ENCODE measurements around the gene NSDHL.
"Not testable (repeated sequence)": the region's sequence is repeated elsewhere in the genome, so short reads cannot be mapped to it uniquely, and the experiment has no call there.

The NSDHL gene

GRCh38 chrX:152830312-152831305, at the start of gene NSDHL, which contains the start of gene CETN2:
Gene NSDHL (plus strand): TSS chrX:152831063. CDS start chrX:152846325, 15,262 bp downstream.
Gene CETN2 (minus strand): TSS chrX:152830757. CDS start chrX:152830710, 47 bp downstream.
- H3K27ac Mint-ChIP-seq, result peak within 1 kb of the TSS; percentile 94
- peaks cover 29% of the 10 kb centered on the region for H3K36me3 Mint-ChIP-seq (ENCODE audit: low read depth)
- H3K4me3 Mint-ChIP-seq, result peak within 1 kb of the TSS; percentile 88
- peaks cover 21% of the 10 kb centered on the region for H3K4me1 Mint-ChIP-seq (ENCODE audit: low read depth)
- H3K9me3 Mint-ChIP-seq, result no peaks in the 10 kb centered on the region
- DNase-seq, result peak; percentile 93
- peaks cover 8% of the 10 kb centered on the region for H3K27me3 Mint-ChIP-seq

GRCh38 chrX:152787062-152787461, 43.8 kb upstream of the NSDHL start:
- H3K4me1 Mint-ChIP-seq (ENCODE audit: low read depth); H3K27ac Mint-ChIP-seq; H3K36me3 Mint-ChIP-seq (ENCODE audit: low read depth); H3K9me3 Mint-ChIP-seq; H3K27me3 Mint-ChIP-seq; DNase-seq; H3K4me3 Mint-ChIP-seq: not testable (repeated sequence)

GRCh38 chrX:152798945-152799344, 31.9 kb upstream of the NSDHL start:
- Mint-ChIP-seq H3K4me1 (ENCODE audit: low read depth) (no peaks in the 10 kb centered on the region), H3K4me3 (no peak overlapping the region), H3K9me3 (no peaks in the 10 kb centered on the region), H3K27me3 (peaks cover 62% of the 10 kb centered on the region), H3K36me3 (ENCODE audit: low read depth) (no peaks in the 10 kb centered on the region), H3K27ac (no peak overlapping the region)
- DNase-seq, result no peak

GRCh38 chrX:152806035-152806434, 24.8 kb upstream of the NSDHL start:
- Mint-ChIP-seq H3K36me3 (ENCODE audit: low read depth) (no peaks in the 10 kb centered on the region), H3K4me1 (ENCODE audit: low read depth) (peaks cover 7% of the 10 kb centered on the region), H3K9me3 (no peaks in the 10 kb centered on the region), H3K27ac (no peak overlapping the region), H3K27me3 (peaks cover 70% of the 10 kb centered on the region), H3K4me3 (no peak overlapping the region)
- DNase-seq, result no peak

GRCh38 chrX:152810403-152810802, 20.5 kb upstream of the NSDHL start:
- Mint-ChIP-seq H3K36me3 (ENCODE audit: low read depth) (no peaks in the 10 kb centered on the region), H3K27ac (no peak overlapping the region), H3K4me3 (no peak overlapping the region), H3K9me3 (no peaks in the 10 kb centered on the region), H3K27me3 (peaks cover 66% of the 10 kb centered on the region), H3K4me1 (ENCODE audit: low read depth) (peaks cover 8% of the 10 kb centered on the region)
- no peak for DNase-seq

GRCh38 chrX:152813206-152813605, 17.7 kb upstream of the NSDHL start:
- no peak overlapping the region for H3K4me3 Mint-ChIP-seq
- H3K9me3 Mint-ChIP-seq, result no peaks in the 10 kb centered on the region
- peaks cover 1% of the 10 kb centered on the region for H3K4me1 Mint-ChIP-seq (ENCODE audit: low read depth)
- DNase-seq, result no peak
- no peak overlapping the region for H3K27ac Mint-ChIP-seq
- H3K27me3 Mint-ChIP-seq, result peaks cover 64% of the 10 kb centered on the region
- H3K36me3 Mint-ChIP-seq (ENCODE audit: low read depth), result no peaks in the 10 kb centered on the region

GRCh38 chrX:152814048-152814447, 16.8 kb upstream of the NSDHL start:
- H3K4me1 Mint-ChIP-seq (ENCODE audit: low read depth), result peaks cover 1% of the 10 kb centered on the region
- H3K4me3 Mint-ChIP-seq, result no peak overlapping the region
- H3K27me3 Mint-ChIP-seq, result peaks cover 64% of the 10 kb centered on the region
- H3K9me3 Mint-ChIP-seq, result no peaks in the 10 kb centered on the region
- H3K27ac Mint-ChIP-seq, result no peak overlapping the region
- DNase-seq, result no peak
- no peaks in the 10 kb centered on the region for H3K36me3 Mint-ChIP-seq (ENCODE audit: low read depth)

GRCh38 chrX:152817078-152817764, 13.6 kb upstream of the NSDHL start:
- Mint-ChIP-seq H3K27me3 (peaks cover 65% of the 10 kb centered on the region), H3K4me3 (no peak overlapping the region), H3K9me3 (no peaks in the 10 kb centered on the region), H3K27ac (no peak overlapping the region), H3K36me3 (ENCODE audit: low read depth) (no peaks in the 10 kb centered on the region), H3K4me1 (ENCODE audit: low read depth) (peaks cover 1% of the 10 kb centered on the region)
- DNase-seq, result no peak

GRCh38 chrX:152818356-152818755, 12.5 kb upstream of the NSDHL start:
- H3K27me3 Mint-ChIP-seq, result peaks cover 55% of the 10 kb centered on the region
- no peaks in the 10 kb centered on the region for H3K9me3 Mint-ChIP-seq
- H3K4me3 Mint-ChIP-seq, result no peak overlapping the region
- no peak for DNase-seq
- H3K36me3 Mint-ChIP-seq (ENCODE audit: low read depth), result no peaks in the 10 kb centered on the region
- peaks cover 1% of the 10 kb centered on the region for H3K4me1 Mint-ChIP-seq (ENCODE audit: low read depth)
- no peak overlapping the region for H3K27ac Mint-ChIP-seq

GRCh38 chrX:152819266-152819665, 11.6 kb upstream of the NSDHL start:
- DNase-seq, result no peak
- Mint-ChIP-seq H3K4me3 (no peak overlapping the region), H3K36me3 (ENCODE audit: low read depth) (no peaks in the 10 kb centered on the region), H3K9me3 (no peaks in the 10 kb centered on the region), H3K27me3 (peaks cover 50% of the 10 kb centered on the region), H3K27ac (no peak overlapping the region), H3K4me1 (ENCODE audit: low read depth) (no peaks in the 10 kb centered on the region)

- H3K27me3 Mint-ChIP-seq, result peaks cover 47% of the 10 kb centered on the region
- H3K36me3 Mint-ChIP-seq (ENCODE audit: low read depth), result no peaks in the 10 kb centered on the region
- no peak overlapping the region for H3K4me3 Mint-ChIP-seq
- no peaks in the 10 kb centered on the region for H3K4me1 Mint-ChIP-seq (ENCODE audit: low read depth)
- no peak for DNase-seq
- no peak overlapping the region for H3K27ac Mint-ChIP-seq
- H3K9me3 Mint-ChIP-seq, result no peaks in the 10 kb centered on the region
Measured at GRCh38 chrX:152819732-152820131, 11.1 kb upstream of the NSDHL start.

GRCh38 chrX:152821145-152821765, 9.6 kb upstream of the NSDHL start:
- Mint-ChIP-seq H3K4me1 (ENCODE audit: low read depth) (no peaks in the 10 kb centered on the region), H3K36me3 (ENCODE audit: low read depth) (no peaks in the 10 kb centered on the region), H3K27me3 (peaks cover 44% of the 10 kb centered on the region), H3K4me3 (no peak overlapping the region), H3K9me3 (no peaks in the 10 kb centered on the region), H3K27ac (no peak overlapping the region)
- no peak for DNase-seq

- DNase-seq, result no peak
- Mint-ChIP-seq H3K27ac (no peak overlapping the region), H3K27me3 (peaks cover 40% of the 10 kb centered on the region), H3K9me3 (no peaks in the 10 kb centered on the region), H3K4me1 (ENCODE audit: low read depth) (no peaks in the 10 kb centered on the region), H3K36me3 (ENCODE audit: low read depth) (peaks cover 3% of the 10 kb centered on the region), H3K4me3 (no peak overlapping the region)
Measured at GRCh38 chrX:152822383-152823086, 8.3 kb upstream of the NSDHL start.

GRCh38 chrX:152823657-152824056, 7.2 kb upstream of the NSDHL start:
- peaks cover 30% of the 10 kb centered on the region for H3K27me3 Mint-ChIP-seq
- no peaks in the 10 kb centered on the region for H3K9me3 Mint-ChIP-seq
- DNase-seq, result no peak
- H3K36me3 Mint-ChIP-seq (ENCODE audit: low read depth), result peaks cover 4% of the 10 kb centered on the region
- H3K4me1 Mint-ChIP-seq (ENCODE audit: low read depth), result no peaks in the 10 kb centered on the region
- H3K27ac Mint-ChIP-seq, result no peak overlapping the region
- H3K4me3 Mint-ChIP-seq, result no peak overlapping the region

Data from activated T-cell treated with anti-CD3 and anti-CD28 coated beads, Interleukin-2, amount 50 U/mL, for 24 hours (primary cell).